Chondrocyte (in vitro differentiated cells): ENCODE results near the gene TARDBP. TPM values are rescaled to one million over a fixed set of nuclear protein-coding genes. Genes with fewer than 3 reads are reported as not detected.
"Not testable (repeated sequence)": the region's sequence is repeated elsewhere in the genome, so short reads cannot be mapped to it uniquely, and the experiment has no call there.

Experiments
- DNase-seq: peaks from one replicate; pipeline ENCODE4 v3.0.0; 2021; ENCODE audit warnings: mixed read lengths, low spot score
- H3K27ac Mint-ChIP-seq: one replicate; pipeline ENCODE4 v1.8.0; 2021; ENCODE audit warnings: mild to moderate bottlenecking, moderate library complexity, mixed read lengths; ENCODE audit not compliant: unreplicated experiment
- H3K27me3 Mint-ChIP-seq: 2 replicates; pipeline ENCODE4 v1.8.0; 2021; ENCODE audit warnings: low read depth, mixed read lengths
- H3K36me3 Mint-ChIP-seq: 2 replicates; pipeline ENCODE4 v1.8.0; 2021; ENCODE audit warnings: low read depth, mixed read lengths
- H3K4me1 Mint-ChIP-seq: 2 replicates; pipeline ENCODE4 v1.8.0; 2021; ENCODE audit warnings: low read depth, mild to moderate bottlenecking, mixed read lengths
- H3K4me3 Mint-ChIP-seq: one replicate; pipeline ENCODE4 v1.8.0; 2021; ENCODE audit warnings: mild to moderate bottlenecking, moderate library complexity, mixed read lengths; ENCODE audit not compliant: unreplicated experiment
- H3K9me3 Mint-ChIP-seq: 2 replicates; pipeline ENCODE4 v1.8.0; 2021; ENCODE audit warnings: low read depth, mixed read lengths
- total RNA-seq: library from RNA; stranded (reverse); gene quantifications from 3 replicates; pipeline ENCODE4 v1.2.1, GENCODE V29; 2021
- TF ChIP-seq, protein P1 (sequence below): fragments of 200-600 bp; sonication (generic); IDR thresholded peaks from 2 replicates; pipeline ENCODE4 v1.5.0; 2021; ENCODE audit warnings: antibody characterized with exemption, mild to moderate bottlenecking, moderate library complexity

The TARDBP gene
- total RNA-seq, 1 donor from 2014 or later = 103 TPM

DNA sequence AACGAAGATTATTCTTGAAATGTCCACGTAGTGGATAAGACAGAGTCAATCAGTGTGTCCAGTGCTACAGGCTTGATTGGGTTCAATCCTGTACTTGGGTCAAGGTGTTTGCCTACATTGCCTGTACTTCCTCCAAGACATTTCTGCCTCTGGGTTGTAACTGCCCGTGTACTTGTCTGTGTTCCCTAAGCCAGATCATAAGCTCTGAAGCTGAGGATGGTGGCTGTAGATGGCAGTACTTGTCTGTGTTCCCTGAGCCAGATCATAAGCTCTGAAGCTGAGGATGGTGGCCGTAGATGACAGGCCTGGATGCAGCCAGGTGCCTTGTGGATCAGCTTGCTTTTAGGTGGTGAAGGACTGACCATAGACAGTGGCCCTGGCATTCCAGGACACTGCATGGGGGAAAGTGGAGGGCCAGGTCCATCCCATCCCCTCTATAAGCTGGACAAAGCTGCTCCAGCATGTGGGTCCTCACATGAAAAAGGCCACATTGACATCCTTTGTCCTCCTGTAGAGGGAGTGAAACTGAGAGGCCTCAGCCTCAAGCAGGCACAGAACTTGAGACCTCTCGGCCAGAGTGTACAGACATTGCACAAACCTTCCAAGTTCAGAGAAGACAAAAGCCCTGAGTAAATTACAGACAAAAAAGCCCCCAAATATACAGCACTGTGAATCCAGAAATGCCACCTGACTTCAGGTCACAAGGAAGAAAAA, 49.4 kb downstream of the TARDBP start:
- peak overlapping the region; percentile 13 for H3K27ac Mint-ChIP-seq

DNA sequence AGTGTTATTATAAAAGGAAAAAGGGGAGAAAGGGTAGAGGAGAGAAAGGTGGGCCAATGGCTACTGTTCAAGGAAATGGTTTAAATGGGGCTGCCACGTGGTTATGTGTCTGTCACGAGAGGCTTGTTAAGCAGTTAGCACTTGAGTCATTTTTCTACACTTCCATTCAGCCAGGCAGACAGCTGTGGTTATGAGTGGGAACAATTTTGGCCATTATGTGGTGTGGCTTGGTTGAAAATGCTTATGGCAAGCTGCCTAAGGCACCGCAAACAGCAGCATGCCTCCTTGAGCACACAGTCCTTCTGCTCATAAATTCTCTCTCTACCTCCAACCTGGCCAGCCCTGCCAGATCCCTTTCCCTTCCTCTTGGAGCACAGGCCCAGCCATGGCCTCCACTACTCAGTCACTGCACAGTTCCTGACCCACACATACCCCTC, 50.5 kb downstream of the TARDBP start:
- Mint-ChIP-seq H3K4me1 (peaks cover 25% of the 10 kb centered on the region), H3K27ac (peak overlapping the region; percentile 67), H3K27me3 (no peaks in the 10 kb centered on the region), H3K9me3 (no peaks in the 10 kb centered on the region), H3K4me3 (no peak overlapping the region), H3K36me3 (peaks cover 24% of the 10 kb centered on the region)
- TF ChIP-seq, protein P1, sequence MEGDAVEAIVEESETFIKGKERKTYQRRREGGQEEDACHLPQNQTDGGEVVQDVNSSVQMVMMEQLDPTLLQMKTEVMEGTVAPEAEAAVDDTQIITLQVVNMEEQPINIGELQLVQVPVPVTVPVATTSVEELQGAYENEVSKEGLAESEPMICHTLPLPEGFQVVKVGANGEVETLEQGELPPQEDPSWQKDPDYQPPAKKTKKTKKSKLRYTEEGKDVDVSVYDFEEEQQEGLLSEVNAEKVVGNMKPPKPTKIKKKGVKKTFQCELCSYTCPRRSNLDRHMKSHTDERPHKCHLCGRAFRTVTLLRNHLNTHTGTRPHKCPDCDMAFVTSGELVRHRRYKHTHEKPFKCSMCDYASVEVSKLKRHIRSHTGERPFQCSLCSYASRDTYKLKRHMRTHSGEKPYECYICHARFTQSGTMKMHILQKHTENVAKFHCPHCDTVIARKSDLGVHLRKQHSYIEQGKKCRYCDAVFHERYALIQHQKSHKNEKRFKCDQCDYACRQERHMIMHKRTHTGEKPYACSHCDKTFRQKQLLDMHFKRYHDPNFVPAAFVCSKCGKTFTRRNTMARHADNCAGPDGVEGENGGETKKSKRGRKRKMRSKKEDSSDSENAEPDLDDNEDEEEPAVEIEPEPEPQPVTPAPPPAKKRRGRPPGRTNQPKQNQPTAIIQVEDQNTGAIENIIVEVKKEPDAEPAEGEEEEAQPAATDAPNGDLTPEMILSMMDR = no peak
- DNase-seq = no peak

More for the DNA sequence above, 49.4 kb downstream of the TARDBP start:
- Mint-ChIP-seq H3K27me3 (no peaks in the 10 kb centered on the region), H3K9me3 (no peaks in the 10 kb centered on the region), H3K36me3 (peaks cover 26% of the 10 kb centered on the region), H3K4me3 (no peak overlapping the region), H3K4me1 (peaks cover 25% of the 10 kb centered on the region)
- DNase-seq = no peak
- TF ChIP-seq, protein P1 = no peak

DNA sequence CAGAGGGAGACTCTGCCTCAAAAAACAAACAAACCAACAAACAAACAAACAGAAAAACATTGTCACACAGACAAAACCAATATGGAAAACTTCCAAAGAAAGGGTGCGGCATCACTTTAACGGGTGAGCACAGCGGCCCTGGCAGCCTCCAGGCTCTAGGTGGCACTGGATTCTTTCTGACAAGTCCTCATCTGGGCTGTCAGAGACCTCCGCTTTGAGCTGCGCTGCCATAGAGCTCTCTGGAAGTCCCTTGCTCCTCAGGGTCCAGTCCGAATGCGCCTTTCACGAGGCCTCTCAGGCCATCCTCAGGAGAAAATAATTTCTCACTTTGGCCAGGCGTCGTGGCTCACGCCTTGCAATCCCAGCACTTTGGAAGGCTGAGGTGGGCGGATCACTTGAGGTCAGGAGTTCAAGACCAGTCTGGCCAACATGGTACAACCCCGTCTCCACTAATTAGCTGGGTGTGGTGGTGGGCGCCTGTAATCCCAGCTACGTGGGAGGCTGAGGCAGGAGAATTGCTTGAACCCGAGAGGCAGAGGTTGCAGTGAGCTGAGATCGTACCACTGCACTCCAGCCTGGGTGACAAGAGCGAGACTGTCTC, 51.6 kb downstream of the TARDBP start:
- not testable (repeated sequence) for H3K27me3 Mint-ChIP-seq, H3K27ac Mint-ChIP-seq, DNase-seq, H3K9me3 Mint-ChIP-seq, H3K4me3 Mint-ChIP-seq
- Mint-ChIP-seq H3K4me1 (peaks cover 16% of the 10 kb centered on the region), H3K36me3 (peaks cover 29% of the 10 kb centered on the region)
- TF ChIP-seq, protein P1 = peak; percentile 33

DNA sequence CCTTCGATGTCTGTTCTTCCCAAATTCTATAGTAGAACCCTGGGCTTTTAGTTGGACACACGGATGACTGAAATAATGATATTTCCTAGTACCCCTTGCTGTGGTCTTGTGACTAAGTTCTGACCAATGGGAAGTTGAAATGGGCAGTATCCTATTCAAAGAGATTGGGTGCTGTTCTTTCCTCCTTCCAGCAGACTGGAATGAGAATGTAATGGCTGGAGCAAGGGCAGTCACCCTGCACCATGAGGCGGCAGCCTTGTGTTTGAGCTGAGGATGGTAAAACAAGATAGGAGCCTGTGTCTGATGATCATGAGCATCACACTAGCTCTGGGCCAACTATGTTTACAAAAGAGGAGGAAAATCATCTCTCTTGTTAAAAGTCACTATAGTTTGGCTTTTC, 52.5 kb downstream of the TARDBP start:
- Mint-ChIP-seq H3K4me1 (peaks cover 15% of the 10 kb centered on the region), H3K4me3 (no peak overlapping the region), H3K36me3 (peaks cover 31% of the 10 kb centered on the region), H3K27ac (no peak overlapping the region), H3K27me3 (no peaks in the 10 kb centered on the region), H3K9me3 (no peaks in the 10 kb centered on the region)
- TF ChIP-seq, protein P1 = no peak
- DNase-seq = no peak

DNA sequence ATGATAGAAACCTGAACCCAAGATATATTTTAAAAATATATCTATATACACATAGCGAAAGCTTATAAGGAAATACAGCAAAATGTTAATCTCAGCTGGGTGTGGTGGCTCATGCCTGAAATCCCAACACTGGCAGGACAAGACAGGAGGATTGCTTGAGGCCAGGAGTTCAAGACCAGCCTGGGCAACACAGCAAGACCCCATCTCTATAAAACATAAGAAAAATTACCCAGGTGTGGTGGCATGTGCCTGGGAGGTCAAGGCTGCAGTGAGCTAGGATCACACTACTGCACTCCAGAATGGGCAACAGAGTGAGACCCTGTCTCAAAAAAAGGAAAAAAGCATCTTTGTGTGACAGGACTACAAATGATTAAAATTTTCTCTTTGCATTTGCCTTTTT, 53.3 kb downstream of the TARDBP start:
- no peak overlapping the region for H3K4me3 Mint-ChIP-seq
- TF ChIP-seq, protein P1 = no peak
- no peaks in the 10 kb centered on the region for H3K9me3 Mint-ChIP-seq
- peaks cover 36% of the 10 kb centered on the region for H3K36me3 Mint-ChIP-seq
- H3K27ac Mint-ChIP-seq = no peak overlapping the region
- no peaks in the 10 kb centered on the region for H3K27me3 Mint-ChIP-seq
- no peak for DNase-seq
- peaks cover 10% of the 10 kb centered on the region for H3K4me1 Mint-ChIP-seq
